Activated CD4-positive, alpha-beta T cell treated with anti-CD3 and anti-CD28 coated beads, Interleukin-2, Interleukin-6, amounts not matched to agents 100 ng/mL and 50 ng/mL, durations not matched to agents 16 hours and 8 hours (primary cell): ENCODE data around the gene RAB40B.

ENCODE experiments used
- DNase-seq: peaks from one replicate; pipeline ENCODE4 v3.0.0-alpha.2; 2020

RAB40B gene

DNA sequence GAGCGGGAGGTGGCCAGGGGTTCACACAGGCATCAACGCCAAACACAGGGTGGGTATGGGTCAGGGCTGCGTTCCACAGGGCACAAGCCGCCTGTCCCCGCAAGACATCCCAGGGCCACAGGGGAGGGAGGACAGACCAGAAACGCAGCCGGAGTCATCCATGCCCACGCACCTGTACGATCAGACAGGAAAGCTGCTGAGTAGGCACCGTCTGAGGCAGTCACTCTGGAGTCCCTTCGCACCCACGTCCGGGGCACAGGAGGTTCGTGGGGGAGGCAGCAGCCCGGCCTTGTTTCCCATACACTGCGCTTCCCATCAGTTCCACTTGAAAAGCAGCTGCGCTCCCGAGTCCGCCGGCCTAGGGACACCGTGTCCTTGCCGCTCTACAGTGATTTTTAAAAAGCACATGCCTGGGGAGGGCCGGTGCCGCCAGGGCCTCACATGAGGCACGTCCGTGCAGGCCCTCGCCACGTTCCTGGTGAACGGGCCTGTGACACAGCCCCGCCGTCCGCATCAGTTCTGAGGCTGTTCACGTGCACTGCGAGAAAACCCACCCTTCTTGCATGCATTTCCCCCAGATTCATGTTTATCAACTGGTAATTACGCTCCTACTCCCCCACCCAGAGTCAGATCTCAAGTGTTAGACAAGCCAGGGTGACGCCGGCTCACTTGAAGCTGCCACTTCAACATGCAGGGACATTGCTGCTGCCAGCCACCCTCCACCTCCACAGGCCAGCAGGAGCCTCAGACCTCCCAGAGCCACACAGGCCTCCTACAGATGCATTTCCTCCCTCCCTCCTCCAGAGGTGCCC lies 85.0 kb downstream of the RAB40B start:
- no peak for DNase-seq

DNA sequence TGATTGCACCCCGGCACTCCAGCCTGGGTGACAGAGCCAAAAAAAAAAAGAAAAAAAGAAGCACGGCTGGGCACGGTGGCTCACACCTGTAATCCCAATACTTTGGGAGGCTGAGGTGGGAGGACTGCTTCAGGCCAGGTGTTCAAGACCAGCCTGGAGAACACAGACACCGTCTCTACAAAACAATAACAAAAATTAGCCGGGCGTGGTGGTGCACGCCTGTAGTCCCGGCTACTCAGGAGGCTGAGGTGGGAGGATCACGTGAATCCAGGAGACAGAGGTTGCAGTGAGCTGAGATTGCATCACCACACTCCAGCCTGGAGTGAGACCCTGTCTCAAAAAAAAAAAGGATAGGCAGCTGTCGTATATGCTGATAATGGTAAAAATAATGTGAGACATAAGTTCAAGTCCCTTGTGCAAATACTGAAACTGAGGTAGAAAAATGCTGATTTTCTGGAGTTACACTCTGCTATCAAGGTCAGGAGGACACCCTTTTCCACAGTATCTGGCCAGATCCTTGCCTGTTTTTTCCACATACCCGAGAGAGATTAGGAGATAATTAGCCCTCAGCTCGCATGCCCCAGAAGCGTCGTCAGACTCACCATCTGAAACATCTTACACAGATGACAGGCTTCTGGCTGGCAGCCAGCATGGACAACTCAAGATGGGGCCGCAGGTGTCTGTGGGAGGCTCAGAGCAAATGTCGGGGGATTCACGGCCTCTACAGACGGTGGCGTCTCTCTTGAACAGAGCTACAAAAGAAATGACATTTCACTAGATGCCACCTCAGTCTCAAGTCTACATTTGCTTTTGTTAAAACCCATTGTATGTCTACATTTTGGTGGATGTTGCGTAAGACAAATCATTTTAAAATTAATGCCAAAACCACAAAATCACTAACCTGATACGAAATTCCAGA lies 87.1 kb downstream of the RAB40B start:
- DNase-seq: no peak

DNA sequence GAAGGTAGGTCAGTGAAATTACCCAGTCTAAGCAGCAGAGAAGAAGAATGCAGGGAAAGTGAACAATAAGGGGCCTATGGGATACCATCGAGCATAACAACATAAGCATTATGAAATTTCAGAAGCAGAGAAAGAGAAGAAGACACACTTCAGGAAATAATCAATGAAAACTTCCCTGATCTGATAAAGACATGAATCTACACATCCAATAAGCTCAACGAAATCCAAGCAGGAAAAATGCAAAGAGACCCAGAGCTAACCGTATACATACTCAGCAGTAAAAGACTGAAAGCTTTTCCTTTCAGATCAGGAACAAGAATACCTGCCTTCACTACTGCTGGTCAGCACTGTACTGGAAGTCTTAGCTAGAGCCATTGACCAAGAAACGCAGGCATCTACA lies 88.8 kb downstream of the RAB40B start:
- DNase-seq: no peak

DNA sequence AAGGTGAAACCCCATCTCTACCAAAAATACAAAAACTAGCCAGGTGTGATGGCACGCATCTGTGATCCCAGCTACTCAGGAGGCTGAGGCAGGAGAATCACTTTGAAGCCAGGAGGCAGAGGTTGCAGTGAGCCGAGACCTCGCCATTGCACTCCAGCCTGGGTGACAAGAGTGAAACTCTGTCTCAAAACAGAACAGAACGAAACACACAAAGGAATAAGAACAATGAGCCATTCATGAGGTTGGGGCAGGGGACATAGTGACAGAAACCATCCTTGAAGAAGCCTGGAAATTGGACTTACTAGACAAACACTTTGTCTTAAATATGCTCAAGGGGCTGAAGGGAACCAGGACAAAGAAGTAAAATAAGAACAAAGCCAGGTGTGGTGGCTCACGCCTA lies 89.7 kb downstream of the RAB40B start:
- no peak for DNase-seq

DNA sequence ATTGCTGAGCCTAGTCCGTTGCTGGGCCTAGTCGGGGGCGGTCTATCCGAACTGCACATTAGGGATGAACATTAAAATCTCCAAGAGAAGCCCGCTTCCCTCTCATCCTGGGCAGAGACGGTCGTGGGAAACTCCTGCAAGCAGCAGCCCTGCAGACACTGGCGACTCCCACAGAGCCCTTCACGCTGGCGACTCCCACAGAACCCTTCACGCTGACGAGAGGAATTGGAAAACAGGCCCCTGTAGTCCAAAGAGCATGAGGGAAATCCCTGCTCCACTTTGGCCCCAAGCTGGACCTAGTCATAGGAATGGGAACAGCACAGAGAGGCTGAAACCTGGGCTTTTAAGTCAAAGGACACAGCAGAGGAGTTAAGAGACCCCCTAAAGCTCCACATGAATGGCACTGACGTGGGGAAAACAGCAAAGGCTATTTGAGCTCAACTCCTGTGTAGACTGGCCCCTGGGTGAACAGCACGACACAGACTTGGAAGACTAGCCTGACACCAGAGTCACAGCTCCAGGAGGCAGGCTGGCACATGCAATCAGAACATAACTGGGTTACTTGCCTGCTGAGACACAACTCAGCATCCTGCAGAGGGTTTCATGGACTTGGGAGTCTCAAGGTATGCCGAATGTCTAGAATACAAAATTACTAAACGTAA lies 92.4 kb downstream of the RAB40B start:
- DNase-seq: no peak
